Measurements from ENCODE around the gene PRX. TPM values are rescaled to one million over a fixed set of nuclear protein-coding genes. Genes with fewer than 3 reads are reported as not detected.
"Not testable (repeated sequence)": the region's sequence is repeated elsewhere in the genome, so short reads cannot be mapped to it uniquely, and the experiment has no call there.

PRX gene
- total RNA-seq, 1 donor from 2014 or later: 0.96 TPM

GRCh38 chr19:40433391-40434216, 20.4 kb upstream of the PRX start:
- peaks cover 9% of the 10 kb centered on the region for H3K4me1 Mint-ChIP-seq (ENCODE audit: low read depth)
- peaks cover 3% of the 10 kb centered on the region for H3K9me3 Mint-ChIP-seq (ENCODE audit: low read depth)
- H3K4me3 Mint-ChIP-seq (ENCODE audit: low read depth): peak overlapping the region; percentile 73

GRCh38 chr19:40432760-40433159, 19.6 kb upstream of the PRX start:
- DNase-seq (ENCODE audit: low spot score, unreplicated experiment); H3K4me1 Mint-ChIP-seq (ENCODE audit: low read depth): not testable (repeated sequence)

More at GRCh38 chr19:40433391-40434216, 20.4 kb upstream of the PRX start:
- Mint-ChIP-seq H3K27me3 (no peaks in the 10 kb centered on the region), H3K27ac (peak overlapping the region; percentile 99), H3K36me3 (ENCODE audit: insufficient read depth) (no peaks in the 10 kb centered on the region)
- TF ChIP-seq CTCF (IDR thresholded peaks at IDR 0.05; ENCODE audit: unreplicated experiment): no peak
- peak; percentile 49 for DNase-seq (ENCODE audit: low spot score, unreplicated experiment)

DNA sequence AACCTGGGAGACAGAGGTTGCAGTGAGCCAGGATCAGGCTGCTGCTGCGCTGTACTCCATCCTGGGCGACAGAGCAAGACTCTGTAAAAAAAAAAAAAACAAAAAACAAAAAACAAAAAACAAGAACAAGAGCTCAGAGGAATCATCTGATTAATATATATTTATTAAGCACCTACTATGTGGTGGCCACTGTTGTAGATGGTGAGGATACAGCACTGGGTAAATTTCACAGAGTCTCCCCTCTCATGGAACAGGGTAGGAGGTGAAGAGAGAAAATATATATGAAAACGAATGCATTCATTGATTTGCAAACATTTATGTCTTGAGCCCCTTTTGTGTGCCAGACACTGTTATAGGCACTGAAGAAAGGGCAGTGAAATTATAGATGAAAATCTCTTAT, 18.5 kb upstream of the PRX start:
- H3K27ac Mint-ChIP-seq: no peak overlapping the region
- no peak for TF ChIP-seq CTCF (IDR thresholded peaks at IDR 0.05; ENCODE audit: unreplicated experiment)
- no peak for DNase-seq (ENCODE audit: low spot score, unreplicated experiment)
- H3K4me3 Mint-ChIP-seq (ENCODE audit: low read depth): no peak overlapping the region
- H3K27me3 Mint-ChIP-seq: no peaks in the 10 kb centered on the region
- H3K4me1 Mint-ChIP-seq (ENCODE audit: low read depth): peaks cover 9% of the 10 kb centered on the region
- no peaks in the 10 kb centered on the region for H3K36me3 Mint-ChIP-seq (ENCODE audit: insufficient read depth)
- H3K9me3 Mint-ChIP-seq (ENCODE audit: low read depth): peaks cover 3% of the 10 kb centered on the region

More at GRCh38 chr19:40432760-40433159, 19.6 kb upstream of the PRX start:
- not testable (repeated sequence) for H3K27me3 Mint-ChIP-seq; H3K9me3 Mint-ChIP-seq (ENCODE audit: low read depth); H3K36me3 Mint-ChIP-seq (ENCODE audit: insufficient read depth)
- Mint-ChIP-seq H3K4me3 (ENCODE audit: low read depth) (peak overlapping the region; percentile 73), H3K27ac (peak overlapping the region; percentile 99)

- H3K27ac Mint-ChIP-seq; H3K36me3 Mint-ChIP-seq (ENCODE audit: insufficient read depth); H3K4me3 Mint-ChIP-seq (ENCODE audit: low read depth); H3K9me3 Mint-ChIP-seq (ENCODE audit: low read depth); H3K4me1 Mint-ChIP-seq (ENCODE audit: low read depth); H3K27me3 Mint-ChIP-seq; DNase-seq (ENCODE audit: low spot score, unreplicated experiment): not testable (repeated sequence)
Observed at GRCh38 chr19:40430242-40430641, 17.1 kb upstream of the PRX start.

- not testable (repeated sequence) for H3K4me1 Mint-ChIP-seq (ENCODE audit: low read depth); H3K9me3 Mint-ChIP-seq (ENCODE audit: low read depth); H3K27ac Mint-ChIP-seq; DNase-seq (ENCODE audit: low spot score, unreplicated experiment); H3K36me3 Mint-ChIP-seq (ENCODE audit: insufficient read depth); H3K27me3 Mint-ChIP-seq
- H3K4me3 Mint-ChIP-seq (ENCODE audit: low read depth): peak overlapping the region; percentile 24
Observed at GRCh38 chr19:40428197-40428596, 15.0 kb upstream of the PRX start.

DNA sequence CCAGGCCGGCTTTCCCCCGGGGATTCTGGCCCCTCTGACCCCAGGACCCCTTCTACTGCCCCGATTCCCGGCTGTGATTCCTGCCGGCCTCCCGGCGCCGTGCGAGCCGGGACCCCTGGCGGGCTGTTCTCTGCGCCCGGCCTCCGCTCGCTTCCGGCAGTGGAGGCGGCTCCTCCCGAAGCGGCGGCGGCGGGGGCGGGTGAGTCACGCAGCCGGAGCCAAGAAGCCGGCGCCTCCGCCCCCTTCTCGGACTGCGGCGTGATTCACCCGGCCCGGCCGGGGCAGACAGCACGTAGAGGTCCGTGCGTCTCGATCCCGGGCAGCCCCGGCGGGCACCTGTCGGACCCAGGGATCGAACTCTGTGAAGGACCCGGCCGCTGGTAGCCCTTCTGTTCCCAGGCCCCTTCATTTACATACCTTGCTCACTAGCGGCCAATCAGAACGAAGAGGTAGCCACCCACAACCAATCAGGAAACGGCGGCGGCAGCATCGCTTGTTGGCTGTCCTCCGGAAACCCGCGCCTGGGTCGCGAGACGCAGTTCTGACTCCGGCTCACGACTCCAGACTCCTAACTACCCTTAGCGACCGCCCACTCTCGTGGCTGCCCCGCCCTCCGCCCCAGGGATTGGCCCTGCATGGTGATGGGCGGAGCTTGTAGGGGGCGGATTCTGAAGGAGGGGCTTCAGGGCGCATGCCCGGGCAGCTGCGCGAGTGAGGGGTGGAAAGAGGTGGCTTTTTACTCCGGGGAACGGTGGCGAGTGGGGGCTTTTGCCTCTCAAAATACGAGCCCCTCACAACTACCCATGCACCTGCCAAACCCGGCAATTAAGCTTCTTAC, 12.5 kb upstream of the PRX start, which contains the start of gene SERTAD1:
TSS of gene SERTAD1 (minus strand) at position 543 of the 838 bp plus-strand sequence. CDS start 2,446 bp downstream, outside the sequence.
- peak within 1 kb of the TSS; percentile 96 for H3K27ac Mint-ChIP-seq
- H3K4me3 Mint-ChIP-seq (ENCODE audit: low read depth): peak within 1 kb of the TSS; percentile 91
- no peaks in the 10 kb centered on the region for H3K9me3 Mint-ChIP-seq (ENCODE audit: low read depth)
- TF ChIP-seq CTCF (IDR thresholded peaks at IDR 0.05; ENCODE audit: unreplicated experiment): no peak
- no peaks in the 10 kb centered on the region for H3K27me3 Mint-ChIP-seq
- DNase-seq (ENCODE audit: low spot score, unreplicated experiment): peak; percentile 100
- H3K4me1 Mint-ChIP-seq (ENCODE audit: low read depth): peaks cover 12% of the 10 kb centered on the region
- no peaks in the 10 kb centered on the region for H3K36me3 Mint-ChIP-seq (ENCODE audit: insufficient read depth)

Measured in progenitor cell of endocrine pancreas (in vitro differentiated cells).